Hematopoietic multipotent progenitor cell treated with erythropoietin and hydrocortisone succinate and interleukin-3 and kit ligand, for 8 days (in vitro differentiated cells): ENCODE measurements around the gene ZBTB7B.
"Not testable (repeated sequence)": the region's sequence is repeated elsewhere in the genome, so short reads cannot be mapped to it uniquely, and the experiment has no call there.

Experiments
- DNase-seq: peaks from one replicate; pipeline ENCODE4 v3.0.0-alpha.2; 2015

Gene ZBTB7B

GRCh38 chr1:154969246-154969645, 33.4 kb upstream of the ZBTB7B start:
- no peak for DNase-seq

GRCh38 chr1:154969860-154970452, 32.6 kb upstream of the ZBTB7B start:
- no peak for DNase-seq

- DNase-seq = peak; percentile 93
These were observed 31.8 kb upstream of the ZBTB7B start, which contains the start of gene SHC1 for GRCh38 chr1:154970631-154971340. Gene SHC1 (minus strand): TSS chr1:154970747. CDS start chr1:154970526, 221 bp downstream.

- DNase-seq = no peak
These were observed 31.1 kb upstream of the ZBTB7B start for GRCh38 chr1:154971341-154971998.

- no peak for DNase-seq
These were observed 30.4 kb upstream of the ZBTB7B start for GRCh38 chr1:154972213-154972516.

- DNase-seq = peak; percentile 43
These were observed 29.9 kb upstream of the ZBTB7B start for GRCh38 chr1:154972517-154973343.

- peak; percentile 99 for DNase-seq
These were observed 29.1 kb upstream of the ZBTB7B start for GRCh38 chr1:154973344-154974101.

GRCh38 chr1:154974102-154974807, 28.3 kb upstream of the ZBTB7B start, which contains the start of gene CKS1B:
Gene CKS1B (plus strand): TSS chr1:154974681. CDS start chr1:154974746, 65 bp downstream.
- DNase-seq = peak; percentile 100

- peak; percentile 99 for DNase-seq
These were observed 27.7 kb upstream of the ZBTB7B start for GRCh38 chr1:154974808-154975408.

- DNase-seq = peak; percentile 52
These were observed 27.1 kb upstream of the ZBTB7B start for GRCh38 chr1:154975409-154976059.

- DNase-seq = not testable (repeated sequence)
These were observed 24.8 kb upstream of the ZBTB7B start for GRCh38 chr1:154977762-154978161.

- DNase-seq = no peak
These were observed 24.2 kb upstream of the ZBTB7B start for GRCh38 chr1:154978360-154978759.

GRCh38 chr1:154982341-154982740, 20.3 kb upstream of the ZBTB7B start:
- DNase-seq = peak; percentile 33

GRCh38 chr1:154982897-154983648, 19.5 kb upstream of the ZBTB7B start, which contains the start of gene FLAD1:
Gene FLAD1 (plus strand): TSS chr1:154983344. CDS start chr1:154983695, 351 bp downstream.
- peak; percentile 100 for DNase-seq

GRCh38 chr1:154983776-154984466, 18.7 kb upstream of the ZBTB7B start:
- no peak for DNase-seq

- not testable (repeated sequence) for DNase-seq
These were observed 15.9 kb upstream of the ZBTB7B start for GRCh38 chr1:154986736-154987135.

GRCh38 chr1:154987326-154987725, 15.3 kb upstream of the ZBTB7B start:
- DNase-seq = no peak

GRCh38 chr1:154988058-154988954, 14.3 kb upstream of the ZBTB7B start:
- peak; percentile 62 for DNase-seq
